Measurements from ENCODE around the gene DYNC2LI1.

The DYNC2LI1 gene

GRCh38 chr2:43731211-43731610, 42.6 kb upstream of the DYNC2LI1 start:
- no peak for DNase-seq (ENCODE audit: low read depth, low spot score)
- ChIA-PET POLR2A (no interaction called here), CTCF (interaction anchor here (0.6 to 1.2 kb wide), 2 partner anchors 13 to 37 kb away, joined by 3 read pairs; no protein-coding TSS in a partner anchor)

GRCh38 chr2:43736637-43737036, 37.2 kb upstream of the DYNC2LI1 start:
- CTCF ChIA-PET, result interaction anchor here (0.9 to 1.5 kb wide), 3 partner anchors 15 to 123 kb away, joined by 3 to 4 read pairs (median 3); no protein-coding TSS in a partner anchor
- POLR2A ChIA-PET, result no interaction called here
- no peak for DNase-seq (ENCODE audit: low read depth, low spot score)
- H3K4me3 ChIP-seq (ENCODE audit: low read depth, low read length), result no peak overlapping the region
- TF ChIP-seq CTCF (IDR thresholded peaks at IDR 0.05; ENCODE audit: insufficient read depth, low read length, missing control alignments), result no peak

More at GRCh38 chr2:43731211-43731610, 42.6 kb upstream of the DYNC2LI1 start:
- TF ChIP-seq CTCF (IDR thresholded peaks at IDR 0.05; ENCODE audit: insufficient read depth, low read length, missing control alignments), result no peak
- H3K4me3 ChIP-seq (ENCODE audit: low read depth, low read length), result no peak overlapping the region

GRCh38 chr2:43737097-43737854, 36.6 kb upstream of the DYNC2LI1 start:
- no peak for TF ChIP-seq CTCF (IDR thresholded peaks at IDR 0.05; ENCODE audit: insufficient read depth, low read length, missing control alignments)
- ChIA-PET CTCF (interaction anchor here (0.9 to 1.5 kb wide), 4 partner anchors 8 to 124 kb away, joined by 3 to 4 read pairs (median 3); no protein-coding TSS in a partner anchor), POLR2A (no interaction called here)
- H3K4me3 ChIP-seq (ENCODE audit: low read depth, low read length), result no peak overlapping the region
- peak; percentile 82 for DNase-seq (ENCODE audit: low read depth, low spot score)

- ChIA-PET CTCF (interaction anchor here (0.9 to 1.5 kb wide), 3 partner anchors 9 to 16 kb away, joined by 3 read pairs; no protein-coding TSS in a partner anchor), POLR2A (no interaction called here)
- no peak overlapping the region for H3K4me3 ChIP-seq (ENCODE audit: low read depth, low read length)
- no peak for DNase-seq (ENCODE audit: low read depth, low spot score)
- no peak for TF ChIP-seq CTCF (IDR thresholded peaks at IDR 0.05; ENCODE audit: insufficient read depth, low read length, missing control alignments)
These were observed 36.0 kb upstream of the DYNC2LI1 start for GRCh38 chr2:43737855-43738254.

GRCh38 chr2:43738257-43738656, 35.6 kb upstream of the DYNC2LI1 start:
- ChIA-PET POLR2A (no interaction called here), CTCF (interaction anchor here (0.9 kb wide), 1 partner anchor 9 kb away, joined by 3 read pairs; no protein-coding TSS in a partner anchor)
- no peak for TF ChIP-seq CTCF (IDR thresholded peaks at IDR 0.05; ENCODE audit: insufficient read depth, low read length, missing control alignments)
- DNase-seq (ENCODE audit: low read depth, low spot score), result no peak
- H3K4me3 ChIP-seq (ENCODE audit: low read depth, low read length), result no peak overlapping the region

- CTCF ChIA-PET, result interaction anchor here (1.2 kb wide), 1 partner anchor 13 kb away, joined by 3 read pairs; no protein-coding TSS in a partner anchor
- POLR2A ChIA-PET, result no interaction called here
- TF ChIP-seq CTCF (IDR thresholded peaks at IDR 0.05; ENCODE audit: insufficient read depth, low read length, missing control alignments), result no peak
- no peak for DNase-seq (ENCODE audit: low read depth, low spot score)
- H3K4me3 ChIP-seq (ENCODE audit: low read depth, low read length), result no peak overlapping the region
These were observed 30.1 kb upstream of the DYNC2LI1 start for GRCh38 chr2:43743706-43744105.

All from AG04449 (cell line).